HepG2 (cell line): ENCODE measurements around the gene CDC14A. TPM values are rescaled to one million over a fixed set of nuclear protein-coding genes. Genes with fewer than 3 reads are reported as not detected.
A peak's percentile ranks its signal among the peaks of the same experiment; 100 is the strongest.

Experiments used
- BRF2 ChIP-seq: sonication (generic); formaldehyde crosslinking; IDR thresholded peaks from 2 replicates; pipeline ENCODE4 v1.8.1; 2022; ENCODE audit warnings: mild to moderate bottlenecking, missing genetic modification reagents
- DMAP1 ChIP-seq: IDR thresholded peaks from 2 replicates; pipeline ENCODE4 v1.6.1; 2016
- GATA4 ChIP-seq: sonication (generic); IDR thresholded peaks from 2 replicates; pipeline ENCODE4 v1.6.1; 2016; ENCODE audit warnings: antibody characterized with exemption, low read depth, borderline replicate concordance
- GATAD1 ChIP-seq: IDR thresholded peaks from 2 replicates; pipeline ENCODE4 v1.6.1; 2016; ENCODE audit warnings: missing genetic modification reagents, missing compliant biosample characterization
- KDM5B ChIP-seq: sonication (generic); formaldehyde crosslinking; IDR thresholded peaks from 2 replicates; pipeline ENCODE4 v1.4.0; 2020; ENCODE audit warnings: missing genetic modification reagents, mild to moderate bottlenecking, borderline replicate concordance
- MLX ChIP-seq: IDR thresholded peaks from 2 replicates; pipeline ENCODE4 v1.6.1; 2016
- PRDM10 ChIP-seq: sonication (generic); formaldehyde crosslinking; IDR thresholded peaks from 2 replicates; pipeline ENCODE4 v1.4.0; 2020; ENCODE audit warnings: low read depth, missing genetic modification reagents
- PTBP1 ChIP-seq: fragments of 200-400 bp; formaldehyde crosslinking; IDR thresholded peaks from 2 replicates; pipeline ENCODE4 v1.6.1; 2018; ENCODE audit warnings: low read length, low read depth; ENCODE audit not compliant: poor library complexity, severe bottlenecking
- RXRA ChIP-seq: sonication (generic); formaldehyde crosslinking; IDR thresholded peaks from 2 replicates; pipeline ENCODE4 v1.5.1; 2020; ENCODE audit warnings: missing genetic modification reagents
- SALL1 ChIP-seq: sonication (generic); formaldehyde crosslinking; IDR thresholded peaks from 2 replicates; pipeline ENCODE4 v1.8.0; 2022; ENCODE audit warnings: mild to moderate bottlenecking, missing genetic modification reagents
- SETDB1 ChIP-seq: sonication (generic); formaldehyde crosslinking; IDR thresholded peaks from 2 replicates; pipeline ENCODE4 v1.5.1; 2020; ENCODE audit warnings: missing genetic modification reagents, mild to moderate bottlenecking, borderline replicate concordance
- YEATS2 ChIP-seq: sonication (generic); formaldehyde crosslinking; IDR thresholded peaks from 2 replicates; pipeline ENCODE4 v1.4.0; 2020; ENCODE audit warnings: missing genetic modification reagents, borderline replicate concordance
- ZEB1 ChIP-seq: IDR thresholded peaks from 2 replicates; pipeline ENCODE4 v1.6.1; 2012; ENCODE audit warnings: mild to moderate bottlenecking, low read depth, inconsistent platforms; ENCODE audit not compliant: insufficient replicate concordance
- ZNF12 ChIP-seq: sonication (generic); formaldehyde crosslinking; IDR thresholded peaks from 2 replicates; pipeline ENCODE4 v1.5.0; 2020; ENCODE audit warnings: missing genetic modification reagents
- ZNF136 ChIP-seq: sonication (generic); formaldehyde crosslinking; IDR thresholded peaks from 2 replicates; pipeline ENCODE4 v1.8.1; 2022; ENCODE audit warnings: low read depth, mild to moderate bottlenecking, moderate library complexity, missing genetic modification reagents
- ZNF704 ChIP-seq: sonication (generic); formaldehyde crosslinking; IDR thresholded peaks from 2 replicates; pipeline ENCODE4 v1.8.1; 2023; ENCODE audit warnings: mild to moderate bottlenecking, inconsistent platforms, moderate library complexity, missing genetic modification reagents, borderline replicate concordance
- ZNF749 ChIP-seq: sonication (generic); formaldehyde crosslinking; IDR thresholded peaks from 2 replicates; pipeline ENCODE4 v1.8.0; 2022; ENCODE audit warnings: mild to moderate bottlenecking, missing genetic modification reagents, moderate library complexity, borderline replicate concordance
- polyA plus RNA-seq, 8 experiments: library from polyadenylated mRNA; depleted of rRNA in 3 of 8; stranded (reverse) in 7 of 8; unstranded in 1 of 8; fragments of >200 nt; fragmentation: Illumina TruSeq in 4 of 8; extraction: Trizol in 4 of 8; gene quantifications; 2 replicates each; pipeline versions ENCODE4 v1.2.1 to v1.2.3, GENCODE V29; 2011 to 2016; ENCODE audit warnings: low read depth in 4 of 8, missing spikeins in 1 of 8, mixed read lengths in 1 of 8; ENCODE audit not compliant: insufficient read depth in 1 of 8
- total RNA-seq, 5 experiments: library from RNA; depleted of rRNA; stranded (reverse); fragments of >200 nt; fragmentation: Illumina TruSeq; extraction: Trizol; gene quantifications; 2 replicates each; pipeline ENCODE4 v1.2.3, GENCODE V29; 2016; ENCODE audit warnings: low read depth in 1 of 5
- TF ChIP-seq, protein P1 (sequence below): sonication (generic); formaldehyde crosslinking; IDR thresholded peaks from 2 replicates; pipeline ENCODE4 v1.5.1; 2020; ENCODE audit warnings: missing genetic modification reagents, mild to moderate bottlenecking, borderline replicate concordance
- TF ChIP-seq, protein P2 (sequence below): sonication (generic); formaldehyde crosslinking; IDR thresholded peaks from 2 replicates; pipeline ENCODE4 v1.4.0; 2020; ENCODE audit warnings: mild to moderate bottlenecking, low read depth, missing genetic modification reagents

CDC14A gene
- total and polyA plus RNA-seq, 2 of the 13 experiments (the other 11 are each of a cell fraction or from before 2014, with no cell fraction given) = 2.8 to 4.9 TPM

DNA sequence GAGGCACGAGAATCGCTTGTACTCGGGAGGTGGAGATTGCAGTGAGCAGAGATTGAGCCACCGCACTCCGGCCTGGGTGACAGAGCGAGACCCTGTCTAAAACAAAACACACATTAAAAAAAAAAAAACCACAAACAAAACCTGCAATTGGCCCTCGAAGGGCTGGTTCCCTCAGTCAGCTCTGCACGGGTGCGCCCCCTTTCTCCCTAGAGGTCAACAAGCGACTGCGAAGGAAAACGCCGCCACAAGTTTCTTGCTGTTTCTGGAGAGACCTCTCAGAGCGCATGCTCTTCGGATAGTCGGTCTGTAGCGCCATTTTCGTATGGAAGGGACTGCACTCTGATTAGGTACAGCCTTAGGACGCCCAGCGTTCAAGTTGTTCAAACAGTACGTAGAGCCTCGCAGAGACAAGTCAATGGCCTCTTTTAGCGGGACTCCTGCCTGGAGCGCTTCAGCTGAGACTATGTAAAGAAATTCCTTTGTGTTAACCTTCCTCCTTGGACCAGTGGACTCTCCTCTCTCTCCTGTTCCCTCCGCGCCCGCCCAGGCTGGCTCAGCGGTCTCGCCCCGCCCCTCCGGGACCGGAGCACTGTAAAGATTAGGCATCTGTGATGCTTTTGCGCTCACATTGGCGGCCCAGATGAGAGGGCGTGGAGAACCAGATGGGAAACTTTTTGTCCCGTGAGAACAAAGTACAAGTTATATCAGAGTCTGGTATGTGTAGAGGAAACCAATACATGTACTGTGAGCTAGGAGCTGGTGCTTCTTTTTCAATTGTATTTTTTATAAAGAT lies 1.0 kb upstream of the CDC14A start (continued):
- TF ChIP-seq PRDM10 (CRISPR knock-in tag) (no peak), ZNF749 (0 out of 2 replicates have a peak, but pooled peaks have one; percentile 44), BRF2 (CRISPR knock-in tag) (no peak), ZNF136 (CRISPR knock-in tag) (peak; percentile 58; the same call in 1 of the 2 replicates), ZNF704 (CRISPR knock-in tag) (peak; percentile 37; the same call in 1 of the 2 replicates), PTBP1 (peak; percentile 28), ZEB1 (peak; percentile 37), ZNF12 (CRISPR knock-in tag) (0 out of 2 replicates have a peak, but pooled peaks have one; percentile 11), YEATS2 (CRISPR knock-in tag) (peak; percentile 64; the same call in 1 of the 2 replicates), DMAP1 (peak; percentile 85), SALL1 (CRISPR knock-in tag) (peak; percentile 67), SETDB1 (no peak), GATAD1 (CRISPR knock-in tag) (peak; percentile 27; the same call in 1 of the 2 replicates), KDM5B (CRISPR knock-in tag) (peak; percentile 23; the same call in 1 of the 2 replicates), MLX (no peak), RXRA (0 out of 2 replicates have a peak, but pooled peaks have one; percentile 40), GATA4 (peak; percentile 42; the same call in 1 of the 2 replicates)
- TF ChIP-seq, protein P1, sequence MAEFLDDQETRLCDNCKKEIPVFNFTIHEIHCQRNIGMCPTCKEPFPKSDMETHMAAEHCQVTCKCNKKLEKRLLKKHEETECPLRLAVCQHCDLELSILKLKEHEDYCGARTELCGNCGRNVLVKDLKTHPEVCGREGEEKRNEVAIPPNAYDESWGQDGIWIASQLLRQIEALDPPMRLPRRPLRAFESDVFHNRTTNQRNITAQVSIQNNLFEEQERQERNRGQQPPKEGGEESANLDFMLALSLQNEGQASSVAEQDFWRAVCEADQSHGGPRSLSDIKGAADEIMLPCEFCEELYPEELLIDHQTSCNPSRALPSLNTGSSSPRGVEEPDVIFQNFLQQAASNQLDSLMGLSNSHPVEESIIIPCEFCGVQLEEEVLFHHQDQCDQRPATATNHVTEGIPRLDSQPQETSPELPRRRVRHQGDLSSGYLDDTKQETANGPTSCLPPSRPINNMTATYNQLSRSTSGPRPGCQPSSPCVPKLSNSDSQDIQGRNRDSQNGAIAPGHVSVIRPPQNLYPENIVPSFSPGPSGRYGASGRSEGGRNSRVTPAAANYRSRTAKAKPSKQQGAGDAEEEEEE = no peak
- TF ChIP-seq, protein P2, sequence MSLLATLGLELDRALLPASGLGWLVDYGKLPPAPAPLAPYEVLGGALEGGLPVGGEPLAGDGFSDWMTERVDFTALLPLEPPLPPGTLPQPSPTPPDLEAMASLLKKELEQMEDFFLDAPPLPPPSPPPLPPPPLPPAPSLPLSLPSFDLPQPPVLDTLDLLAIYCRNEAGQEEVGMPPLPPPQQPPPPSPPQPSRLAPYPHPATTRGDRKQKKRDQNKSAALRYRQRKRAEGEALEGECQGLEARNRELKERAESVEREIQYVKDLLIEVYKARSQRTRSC = no peak
